ENCODE measurements around the gene PIK3R3. TPM values are rescaled to one million over a fixed set of nuclear protein-coding genes. Genes with fewer than 3 reads are reported as not detected.

The PIK3R3 gene
- total RNA-seq: 14.1 TPM

GRCh38 chr1:46132529-46133180, at the start of gene PIK3R3:
Gene PIK3R3 (minus strand): TSS chr1:46132629. CDS start chr1:46131952, 677 bp downstream.

GRCh38 chr1:46176211-46176865, 43.9 kb upstream of the PIK3R3 start, which contains the start of gene P3R3URF:
Gene P3R3URF (minus strand): TSS chr1:46176488. CDS start chr1:46176471, 17 bp downstream.

DNA sequence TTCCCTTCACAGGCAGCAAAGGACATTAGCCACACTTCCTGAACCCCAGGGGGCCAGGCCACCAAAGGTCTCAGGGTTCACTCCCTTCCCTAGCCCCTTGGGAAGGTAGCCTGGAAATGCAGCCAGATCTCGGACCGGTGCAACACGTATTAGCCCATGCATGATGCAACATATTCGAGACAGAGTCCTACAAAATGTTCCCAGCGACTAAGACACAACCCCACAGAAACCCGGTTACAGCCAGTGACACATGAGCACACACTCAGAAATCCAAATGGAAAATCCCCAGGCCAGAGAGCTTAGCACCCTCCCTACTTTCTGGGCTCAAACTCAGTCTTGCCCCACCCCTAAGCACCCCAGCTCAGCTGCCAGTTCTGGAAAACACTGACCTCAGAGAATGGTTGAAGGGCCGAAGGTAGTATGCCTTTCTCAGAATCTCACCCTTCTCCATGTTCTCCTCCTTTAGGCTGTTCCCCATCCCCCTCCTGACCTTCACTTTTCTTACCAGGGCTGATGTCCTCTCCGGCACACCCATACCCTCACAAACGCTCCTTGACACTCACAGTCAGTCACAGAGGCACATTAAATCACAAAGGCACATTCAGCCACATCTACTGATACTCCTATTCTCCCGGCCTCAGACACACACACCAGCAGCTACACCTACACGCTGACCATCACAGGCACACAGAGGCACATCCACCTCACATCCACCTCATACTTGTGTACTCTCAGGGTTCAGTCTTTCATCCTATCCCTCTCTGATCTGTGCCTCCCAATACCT, 42.2 kb upstream of the PIK3R3 start, which contains the start of gene TSPAN1:
TSPAN1 (plus strand) TSS at position 640 of the 784 bp plus-strand sequence. CDS start 6,021 bp downstream, outside the sequence.

Small RNAs within 50 kb of the gene (small RNA-seq; reads per million reads assigned to genes)
- not detected for gene AL358075.3 (ENCODE audit: low replicate concordance)
- not detected for gene AL672043.1 (ENCODE audit: low replicate concordance)

Other genes with a start within 250 kb of the PIK3R3 start
- 34.1 TPM for gene TSPAN1, start 42.5 kb upstream of the PIK3R3 start, total RNA-seq
- gene P3R3URF, start 43.9 kb upstream of the PIK3R3 start, total RNA-seq: not detected
- gene POMGNT1, start 65.8 kb upstream of the PIK3R3 start, total RNA-seq: 48.1 TPM
- gene LURAP1, start 70.7 kb upstream of the PIK3R3 start, total RNA-seq: 6.8 TPM
- gene RAD54L, start 115.1 kb upstream of the PIK3R3 start, total RNA-seq: 6.7 TPM
- 90.7 TPM for gene LRRC41, start 171.0 kb upstream of the PIK3R3 start, total RNA-seq
- gene UQCRH, start 171.1 kb upstream of the PIK3R3 start, total RNA-seq: 238 TPM
- gene NSUN4, start 208.2 kb upstream of the PIK3R3 start, total RNA-seq: 26.6 TPM